ENCODE data around the gene EARS2. TPM values are rescaled to one million over a fixed set of nuclear protein-coding genes. Genes with fewer than 3 reads are reported as not detected.

The EARS2 gene
- polyA plus RNA-seq, 1 of the 3 experiments (the other 2 are of a cell fraction), result 23.2 TPM

DNA sequence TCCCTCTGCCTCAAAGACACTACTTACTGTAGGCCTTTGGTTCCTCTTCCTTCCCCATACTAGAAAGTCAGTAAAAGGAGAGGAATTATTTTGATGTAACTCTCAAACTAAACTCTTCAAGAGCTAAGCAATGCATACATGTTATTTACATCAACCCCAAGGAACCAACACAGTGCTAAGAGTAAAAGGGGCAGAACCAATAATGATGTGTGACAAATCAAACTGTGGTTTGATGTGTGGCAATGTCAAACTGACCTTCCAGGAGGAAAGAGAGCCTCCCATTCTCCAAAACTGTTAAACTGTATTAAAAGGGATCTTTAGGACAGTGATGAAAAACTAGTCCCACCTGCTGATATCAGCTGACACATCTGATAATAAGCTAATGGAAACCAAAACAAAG lies 23.2 kb upstream of the EARS2 start:
- no peak for TF ChIP-seq TCF12 (IDR thresholded peaks at IDR 0.05)
- no peak for TF ChIP-seq MEF2A (IDR thresholded peaks at IDR 0.05; ENCODE audit: borderline replicate concordance, low read depth)
- TF ChIP-seq, protein P1, sequence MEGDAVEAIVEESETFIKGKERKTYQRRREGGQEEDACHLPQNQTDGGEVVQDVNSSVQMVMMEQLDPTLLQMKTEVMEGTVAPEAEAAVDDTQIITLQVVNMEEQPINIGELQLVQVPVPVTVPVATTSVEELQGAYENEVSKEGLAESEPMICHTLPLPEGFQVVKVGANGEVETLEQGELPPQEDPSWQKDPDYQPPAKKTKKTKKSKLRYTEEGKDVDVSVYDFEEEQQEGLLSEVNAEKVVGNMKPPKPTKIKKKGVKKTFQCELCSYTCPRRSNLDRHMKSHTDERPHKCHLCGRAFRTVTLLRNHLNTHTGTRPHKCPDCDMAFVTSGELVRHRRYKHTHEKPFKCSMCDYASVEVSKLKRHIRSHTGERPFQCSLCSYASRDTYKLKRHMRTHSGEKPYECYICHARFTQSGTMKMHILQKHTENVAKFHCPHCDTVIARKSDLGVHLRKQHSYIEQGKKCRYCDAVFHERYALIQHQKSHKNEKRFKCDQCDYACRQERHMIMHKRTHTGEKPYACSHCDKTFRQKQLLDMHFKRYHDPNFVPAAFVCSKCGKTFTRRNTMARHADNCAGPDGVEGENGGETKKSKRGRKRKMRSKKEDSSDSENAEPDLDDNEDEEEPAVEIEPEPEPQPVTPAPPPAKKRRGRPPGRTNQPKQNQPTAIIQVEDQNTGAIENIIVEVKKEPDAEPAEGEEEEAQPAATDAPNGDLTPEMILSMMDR (IDR thresholded peaks at IDR 0.05), result no peak
- no peak for TF ChIP-seq MXI1 (IDR thresholded peaks at IDR 0.05; ENCODE audit: low read depth, low read length)
- TF ChIP-seq JUND (IDR thresholded peaks at IDR 0.05), result no peak
- no peak for TF ChIP-seq SMC3 (IDR thresholded peaks at IDR 0.05; ENCODE audit: low read depth, low read length)
- TF ChIP-seq RFX5 (IDR thresholded peaks at IDR 0.05; ENCODE audit: low read length), result no peak
- TF ChIP-seq, protein P2, sequence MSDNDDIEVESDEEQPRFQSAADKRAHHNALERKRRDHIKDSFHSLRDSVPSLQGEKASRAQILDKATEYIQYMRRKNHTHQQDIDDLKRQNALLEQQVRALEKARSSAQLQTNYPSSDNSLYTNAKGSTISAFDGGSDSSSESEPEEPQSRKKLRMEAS (IDR thresholded peaks at IDR 0.05; ENCODE audit: low read depth), result no peak
- no peak for TF ChIP-seq NFIC (IDR thresholded peaks at IDR 0.05; ENCODE audit: borderline replicate concordance)
- no peak for TF ChIP-seq GABPA (IDR thresholded peaks at IDR 0.05; ENCODE audit: low read depth)
- TF ChIP-seq NRF1 (IDR thresholded peaks at IDR 0.05; ENCODE audit: low read depth, low read length), result no peak
- TF ChIP-seq CHD2 (IDR thresholded peaks at IDR 0.05; ENCODE audit: low read length, partially characterized antibody), result no peak
- Histone ChIP-seq H3K27ac (ENCODE audit: low read depth in 2 of 2, low read length in 1 of 2) (no peak overlapping the region), H3K9ac (no peak overlapping the region), H3K9me3 (no peaks in the 10 kb centered on the region), H3K79me2 (ENCODE audit: insufficient read depth) (no peaks in the 10 kb centered on the region), H3K4me1 (ENCODE audit: control insufficient read depth in 1 of 2, insufficient read depth in 2 of 2, low read depth in 1 of 2, low read length in 1 of 2) (no peaks in the 10 kb centered on the region), H2AFZ (ENCODE audit: low read depth) (no peak overlapping the region), H3K4me3 (ENCODE audit: low read depth in 2 of 2, low read length in 1 of 2) (no peak overlapping the region), H3K27me3 (ENCODE audit: insufficient read depth) (no peaks in the 10 kb centered on the region), H3K9me2 (no peaks in the 10 kb centered on the region), H4K20me1 (ENCODE audit: insufficient read depth) (no peaks in the 10 kb centered on the region), H3F3A (replicated peaks; ENCODE audit: insufficient read depth) (peaks cover 24% of the 10 kb centered on the region), H3K4me2 (no peak overlapping the region), H3K36me3 (replicated peaks in 1 of 2; ENCODE audit: control insufficient read depth in 1 of 2, insufficient read depth in 2 of 2, low read length in 1 of 2) (peaks cover 32 to 36% of the 10 kb centered on the region in 2 experiments)
- ChIA-PET CTCF (interaction anchor here (1.0 to 2.5 kb wide), 2 partner anchors 13 to 16 kb away, joined by 4 to 8 read pairs; partner anchors contain the start of gene NDUFAB1), POLR2A (interaction anchor here (1.0 kb wide), 1 partner anchor 9 kb away, joined by 3 read pairs; no protein-coding TSS in a partner anchor)
- DNase-seq, result no peak

DNA sequence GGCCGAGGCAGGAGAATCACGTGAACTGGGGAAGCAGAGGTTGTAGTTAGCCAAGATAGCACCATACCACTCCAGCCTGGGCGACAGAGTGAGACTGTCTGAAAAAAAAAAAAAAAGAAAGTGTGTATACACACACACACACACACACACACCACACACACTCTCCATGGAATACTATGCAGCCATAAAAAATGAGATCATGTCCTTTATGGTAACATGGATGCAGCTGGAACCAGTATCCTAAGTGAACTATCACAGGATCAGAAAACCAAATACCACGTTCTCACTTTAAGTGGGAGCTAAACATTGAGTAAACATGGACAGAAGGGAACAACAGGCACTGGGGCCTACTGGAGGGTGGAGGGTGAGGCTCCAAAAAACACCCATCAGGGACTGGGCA lies 22.2 kb upstream of the EARS2 start:
- Histone ChIP-seq H4K20me1 (ENCODE audit: insufficient read depth) (no peaks in the 10 kb centered on the region), H2AFZ (ENCODE audit: low read depth) (no peak overlapping the region), H3K27ac (ENCODE audit: low read depth in 2 of 2, low read length in 1 of 2) (no peak overlapping the region), H3F3A (replicated peaks; ENCODE audit: insufficient read depth) (peaks cover 24% of the 10 kb centered on the region), H3K79me2 (ENCODE audit: insufficient read depth) (no peaks in the 10 kb centered on the region), H3K4me1 (ENCODE audit: control insufficient read depth in 1 of 2, insufficient read depth in 2 of 2, low read depth in 1 of 2, low read length in 1 of 2) (no peaks in the 10 kb centered on the region), H3K4me2 (no peak overlapping the region), H3K4me3 (ENCODE audit: low read depth in 2 of 2, low read length in 1 of 2) (no peak overlapping the region), H3K9me2 (no peaks in the 10 kb centered on the region), H3K27me3 (ENCODE audit: insufficient read depth) (no peaks in the 10 kb centered on the region), H3K9me3 (no peaks in the 10 kb centered on the region), H3K36me3 (replicated peaks in 1 of 2; ENCODE audit: control insufficient read depth in 1 of 2, insufficient read depth in 2 of 2, low read length in 1 of 2) (peaks cover 23 to 29% of the 10 kb centered on the region in 2 experiments), H3K9ac (no peak overlapping the region)
- DNase-seq, result no peak
- ChIA-PET CTCF (interaction anchor here (2.5 kb wide), 1 partner anchor 17 kb away, joined by 8 read pairs; the partner anchor contains the start of gene NDUFAB1), POLR2A (interaction anchor here (1.0 kb wide), 1 partner anchor 8 kb away, joined by 3 read pairs; no protein-coding TSS in a partner anchor)
- WGBS (ENCODE audit: low lambda C conversion rate), result 90% methylated on average over 4 of the region's 4 CpGs
- no peak for TF ChIP-seq EZH2phosphoT487 (IDR thresholded peaks at IDR 0.05; ENCODE audit: borderline replicate concordance, low read depth)
- TF ChIP-seq, protein P3, sequence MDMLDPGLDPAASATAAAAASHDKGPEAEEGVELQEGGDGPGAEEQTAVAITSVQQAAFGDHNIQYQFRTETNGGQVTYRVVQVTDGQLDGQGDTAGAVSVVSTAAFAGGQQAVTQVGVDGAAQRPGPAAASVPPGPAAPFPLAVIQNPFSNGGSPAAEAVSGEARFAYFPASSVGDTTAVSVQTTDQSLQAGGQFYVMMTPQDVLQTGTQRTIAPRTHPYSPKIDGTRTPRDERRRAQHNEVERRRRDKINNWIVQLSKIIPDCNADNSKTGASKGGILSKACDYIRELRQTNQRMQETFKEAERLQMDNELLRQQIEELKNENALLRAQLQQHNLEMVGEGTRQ (IDR thresholded peaks at IDR 0.05; ENCODE audit: borderline replicate concordance, low read depth, low read length), result no peak

All from SK-N-SH (cell line).